Measurements from ENCODE around the gene ECM2.

The ECM2 gene

DNA sequence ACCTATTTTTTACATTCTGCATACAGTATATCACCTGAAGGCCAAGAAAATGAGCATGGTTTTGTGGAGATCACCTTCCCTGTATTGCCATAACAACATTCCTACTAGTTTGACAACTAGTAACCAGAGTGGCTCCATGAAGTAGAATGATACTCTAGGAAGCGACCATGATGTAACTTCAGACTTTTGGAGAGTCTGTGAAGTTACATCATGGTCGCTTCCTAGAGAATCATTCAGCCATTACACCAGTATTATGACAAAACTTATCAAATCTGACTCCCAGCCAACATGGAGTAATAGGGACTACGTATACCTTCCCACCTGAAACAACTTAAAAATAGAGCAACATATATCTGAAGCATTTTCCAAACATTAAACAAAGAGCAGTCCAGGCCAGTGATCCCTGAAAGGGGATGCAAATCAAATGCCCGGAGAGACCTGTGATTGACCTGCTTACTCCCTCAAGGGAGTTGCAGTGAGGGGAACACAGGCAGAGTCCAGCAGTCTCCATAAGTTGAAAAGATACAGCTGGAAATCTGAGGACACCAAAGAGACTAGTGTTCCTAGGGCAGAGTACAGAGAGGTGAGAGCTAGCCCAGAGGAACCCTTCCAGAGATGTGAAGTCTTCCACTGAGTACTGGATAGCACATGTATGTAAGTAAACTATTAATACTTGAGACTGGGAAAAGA lies 7.8 kb downstream of the ECM2 start:
- no peak for DNase-seq (ENCODE audit: low read depth in 2 of 2)

DNA sequence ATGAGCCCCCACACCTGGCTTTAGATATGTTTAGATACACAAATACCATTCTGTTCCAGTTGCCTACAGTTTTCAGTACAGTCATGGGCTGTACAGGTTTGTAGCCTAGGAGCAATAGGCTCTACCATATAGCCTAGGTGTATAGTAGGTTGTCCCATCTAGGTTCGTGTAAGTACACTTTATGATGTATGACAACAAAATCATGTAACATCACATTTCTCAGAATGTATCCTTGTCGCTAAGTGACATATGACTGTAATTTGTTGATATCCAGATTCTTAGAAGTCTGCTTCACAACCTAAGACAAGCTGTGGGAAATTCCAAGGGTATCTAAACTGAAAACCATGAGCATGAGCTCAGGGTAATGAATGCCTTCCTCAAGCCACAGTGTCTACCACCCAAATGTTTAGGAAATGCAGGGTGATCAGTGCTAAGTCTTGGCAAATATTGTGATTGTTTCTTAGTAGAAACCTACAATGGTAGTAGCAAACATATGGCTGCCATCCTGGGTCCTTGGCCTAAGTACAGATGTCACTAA lies 8.4 kb downstream of the ECM2 start:
- DNase-seq (ENCODE audit: low read depth in 2 of 2), result no peak

DNA sequence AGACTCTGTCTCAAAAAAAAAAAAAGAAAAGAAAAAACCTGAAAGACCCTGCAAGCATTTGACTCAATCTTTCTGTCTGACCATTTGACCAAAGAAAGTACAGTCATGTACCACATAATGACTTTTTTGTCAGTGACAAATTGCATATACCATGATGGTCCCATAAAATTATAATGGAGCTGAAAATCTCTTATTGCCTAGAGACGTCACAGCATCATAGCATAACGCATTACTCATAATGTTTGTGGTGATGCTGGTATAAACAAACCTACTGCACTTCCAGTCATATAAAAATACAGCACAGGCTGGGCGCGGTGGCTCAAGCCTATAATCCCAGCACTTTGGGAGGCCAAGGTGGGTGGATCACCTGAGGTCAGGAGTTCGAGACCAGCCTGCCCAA lies 10.5 kb downstream of the ECM2 start:
- no peak for DNase-seq (ENCODE audit: low read depth in 2 of 2)

DNA sequence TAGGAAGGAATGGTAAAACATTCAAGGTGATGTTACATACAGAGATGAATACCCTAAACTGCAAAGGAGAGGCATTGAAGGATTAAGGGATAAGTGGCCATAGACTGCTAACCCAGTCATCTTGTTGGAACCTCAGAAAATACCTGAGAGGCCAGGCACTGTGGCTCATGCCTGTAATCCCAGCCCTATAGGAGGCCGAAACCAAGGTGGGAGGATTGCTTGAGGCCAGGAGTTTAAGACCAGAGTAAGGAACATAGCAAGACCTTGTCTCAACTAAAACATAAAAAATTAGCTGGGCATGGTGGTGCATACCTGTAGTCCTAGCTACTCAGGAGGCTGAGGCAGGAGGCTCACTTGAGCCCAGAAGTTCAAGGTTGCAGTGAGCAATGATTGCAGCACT lies 10.9 kb downstream of the ECM2 start:
- DNase-seq (ENCODE audit: low read depth in 2 of 2), result no peak

DNA sequence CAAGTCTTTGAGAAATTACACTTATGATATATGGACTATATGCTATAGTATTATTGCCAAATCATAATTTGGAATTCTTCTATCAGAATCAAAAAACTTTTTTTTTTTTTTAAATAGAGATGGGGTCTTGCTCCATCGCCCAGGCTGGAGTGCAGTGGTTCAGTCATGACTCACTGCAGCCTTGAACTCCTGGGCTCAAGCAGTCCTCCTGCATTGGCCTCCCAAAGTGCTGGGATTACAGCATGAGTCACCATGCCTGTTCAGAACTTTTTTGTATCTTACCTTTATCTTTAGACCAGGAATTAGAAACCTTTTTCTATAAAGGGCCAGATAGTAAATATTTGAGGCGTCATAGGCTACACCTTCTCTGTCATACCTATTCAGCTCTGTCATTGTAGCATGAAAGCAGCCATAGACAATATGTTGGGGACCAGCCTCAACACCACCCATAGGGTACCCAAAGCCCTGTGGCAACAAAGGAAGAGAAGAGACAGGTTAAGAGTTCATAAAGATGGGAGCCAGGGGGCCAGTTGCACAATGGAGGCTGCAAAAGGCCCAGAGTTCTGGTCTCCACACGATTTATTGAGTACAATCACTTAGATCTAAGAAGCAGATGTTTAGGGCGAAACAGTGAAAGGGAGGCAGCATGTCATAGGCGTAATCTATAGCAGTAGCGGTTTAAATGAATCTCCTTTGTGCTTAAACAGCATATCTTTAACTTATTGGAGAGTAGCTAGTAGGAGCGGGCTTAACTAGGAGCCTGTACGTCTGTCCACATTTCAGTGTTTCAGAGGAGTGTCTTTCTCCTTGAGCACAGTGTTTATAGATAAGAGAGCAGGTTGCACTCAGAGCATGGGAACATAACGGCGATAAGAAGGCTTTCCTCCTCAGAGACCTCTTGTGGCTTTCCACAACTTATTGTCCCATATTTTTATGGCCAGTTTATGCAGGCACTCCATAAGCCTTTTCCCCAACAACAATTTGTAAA lies 12.5 kb downstream of the ECM2 start:
- no peak for DNase-seq (ENCODE audit: low read depth in 2 of 2)

DNA sequence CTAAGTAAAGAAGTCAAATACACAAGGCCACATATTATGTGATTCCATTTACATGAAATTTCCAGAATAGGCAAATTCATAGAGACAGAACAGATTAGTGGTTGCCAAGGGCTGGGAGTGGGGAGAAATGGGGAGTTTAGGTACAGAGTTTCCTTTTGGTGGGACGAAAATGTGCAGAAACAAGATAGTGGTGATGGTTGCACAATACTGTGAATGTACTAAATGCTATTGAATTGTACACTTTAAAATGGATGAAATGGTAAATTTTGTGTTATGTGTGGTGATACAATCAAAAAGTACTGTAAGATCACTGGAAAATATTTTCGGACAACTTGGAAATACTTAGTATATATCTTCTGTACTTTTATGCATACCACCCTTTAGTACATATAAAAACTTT lies 15.0 kb downstream of the ECM2 start:
- DNase-seq (ENCODE audit: low read depth in 2 of 2), result no peak

DNA sequence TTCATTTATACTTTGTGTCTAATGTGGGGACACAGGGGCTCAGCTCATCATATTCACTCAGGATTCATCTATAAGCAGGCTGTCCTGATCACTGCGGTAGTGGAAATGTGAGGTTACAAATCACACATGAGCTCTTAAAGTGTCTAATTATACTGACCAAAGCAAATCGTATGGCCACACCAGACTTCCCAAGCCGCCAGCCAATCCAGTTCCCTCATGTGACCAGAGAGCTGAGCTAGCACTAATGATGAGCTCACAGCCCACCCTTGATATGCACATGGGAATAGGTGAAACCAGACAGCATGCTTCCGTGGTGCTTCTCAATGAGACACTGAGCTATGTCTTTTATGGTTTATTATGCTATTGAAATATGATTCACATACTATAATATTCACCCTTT lies 17.6 kb downstream of the ECM2 start:
- DNase-seq (ENCODE audit: low read depth in 2 of 2), result no peak

DNA sequence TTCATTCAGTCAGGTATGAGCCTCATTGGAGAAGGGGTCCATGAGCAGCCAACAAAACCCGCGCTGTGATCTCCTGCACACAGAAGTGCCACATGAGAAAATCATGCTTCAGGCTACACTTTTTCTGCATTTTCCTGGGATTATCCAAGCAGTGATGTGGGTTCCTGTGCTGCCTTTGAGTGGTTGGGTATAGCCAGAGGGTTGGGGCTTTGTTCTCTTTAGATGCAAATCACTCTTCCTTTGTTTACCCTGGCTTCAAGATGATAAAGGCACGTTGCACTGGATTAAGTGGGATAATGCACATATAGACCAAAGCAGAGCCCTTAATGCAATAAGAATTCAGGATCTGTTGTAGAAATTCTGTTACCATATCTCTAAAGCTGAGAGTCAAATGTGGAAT lies 18.7 kb downstream of the ECM2 start:
- no peak for DNase-seq (ENCODE audit: low read depth in 2 of 2)

DNA sequence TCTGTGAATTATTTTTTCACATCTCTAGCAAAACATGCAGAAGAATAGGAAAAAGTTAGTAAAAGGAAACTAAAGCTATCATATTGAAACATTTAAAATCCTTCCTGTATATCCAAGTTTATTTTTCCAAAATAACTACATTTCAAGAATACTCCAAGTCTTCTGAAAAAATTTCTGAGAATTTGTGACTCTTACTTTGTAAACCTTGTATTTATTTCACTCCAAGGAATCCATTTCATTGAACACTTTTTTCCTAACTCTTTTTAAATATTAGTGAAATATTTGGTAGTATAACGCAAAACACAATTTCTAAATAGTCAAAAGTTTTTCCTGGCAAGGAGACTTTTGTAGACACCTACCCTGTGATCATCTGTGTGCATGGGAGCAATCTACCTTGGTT lies 19.3 kb downstream of the ECM2 start:
- no peak for DNase-seq (ENCODE audit: low read depth in 2 of 2)

DNA sequence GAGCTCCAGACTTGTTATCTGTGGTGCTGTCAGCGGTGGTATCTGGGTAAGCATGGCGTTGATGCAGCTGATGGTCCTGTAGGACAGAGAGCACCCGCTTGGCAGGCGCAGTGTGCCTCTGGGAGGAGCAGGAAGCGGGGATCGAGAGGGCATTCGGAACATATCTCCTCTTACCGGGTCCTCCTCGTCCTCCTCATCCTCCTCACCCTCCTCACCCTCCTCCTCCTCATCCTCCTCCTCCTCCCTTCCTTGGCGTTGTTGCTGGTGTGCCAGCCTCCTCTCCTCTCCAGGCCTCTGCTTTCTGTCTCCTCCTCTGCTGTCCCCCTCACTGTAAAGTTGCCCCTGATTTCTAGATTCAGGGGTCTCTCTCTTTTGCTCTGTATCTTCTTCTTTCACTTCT lies 21.2 kb downstream of the ECM2 start:
- no peak for DNase-seq (ENCODE audit: low read depth in 2 of 2)

DNA sequence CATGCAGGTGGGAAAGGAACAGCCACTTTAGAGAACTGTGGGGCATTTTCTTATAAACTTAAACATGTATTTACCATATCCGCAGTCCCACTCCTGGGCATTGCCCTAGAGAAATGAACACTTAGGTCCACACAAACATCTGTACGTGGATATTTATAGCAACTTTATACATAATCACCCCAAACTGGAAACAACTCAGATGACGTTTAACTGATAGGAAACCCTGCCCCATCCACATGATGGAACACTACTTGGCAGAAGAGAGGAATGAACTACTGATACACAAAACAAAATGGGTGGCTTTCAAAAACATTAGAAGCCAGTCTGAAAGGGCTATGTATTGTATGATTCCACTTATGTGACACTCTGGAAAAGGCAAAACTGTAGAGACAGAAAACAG lies 22.4 kb downstream of the ECM2 start:
- no peak for DNase-seq (ENCODE audit: low read depth in 2 of 2)

DNA sequence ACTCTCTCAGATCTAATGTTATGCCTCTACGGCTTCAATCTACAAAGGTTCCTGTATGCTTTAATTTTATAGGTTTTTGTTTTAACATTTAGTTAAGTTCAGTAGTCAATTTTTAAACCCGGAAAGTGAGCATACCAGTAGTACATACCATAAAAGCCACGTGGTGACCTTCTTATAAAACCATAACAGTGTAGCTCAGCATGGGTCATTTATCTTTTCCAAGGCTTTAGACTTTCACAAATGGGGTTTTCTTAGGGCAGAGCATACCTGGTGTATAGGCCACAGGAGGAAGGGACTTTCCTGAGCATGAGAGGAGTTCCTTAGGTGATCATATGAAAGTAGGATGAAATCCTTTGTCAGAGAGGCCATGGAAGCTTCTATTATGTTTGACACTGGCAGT lies 23.2 kb downstream of the ECM2 start:
- no peak for DNase-seq (ENCODE audit: low read depth in 2 of 2)

DNA sequence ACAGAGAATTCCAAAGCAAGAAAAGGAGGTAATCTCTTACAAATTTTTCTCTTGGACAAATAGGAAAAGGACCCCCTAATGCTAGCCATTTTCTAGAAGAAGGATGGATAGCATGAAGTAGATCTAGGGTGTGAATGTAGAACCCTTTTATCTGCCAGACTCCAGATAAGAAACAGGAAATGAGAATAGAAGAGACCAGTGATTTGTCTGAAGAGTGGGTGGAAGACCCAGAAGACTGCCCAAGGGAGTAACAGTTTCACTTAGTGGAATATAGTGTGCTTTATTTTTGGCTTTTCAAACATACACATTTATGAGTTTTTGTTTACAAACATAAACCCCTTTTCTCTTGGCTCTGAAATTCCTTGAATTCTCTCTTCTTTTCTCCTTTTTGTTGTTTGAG lies 25.0 kb downstream of the ECM2 start:
- no peak for DNase-seq (ENCODE audit: low read depth in 2 of 2)

DNA sequence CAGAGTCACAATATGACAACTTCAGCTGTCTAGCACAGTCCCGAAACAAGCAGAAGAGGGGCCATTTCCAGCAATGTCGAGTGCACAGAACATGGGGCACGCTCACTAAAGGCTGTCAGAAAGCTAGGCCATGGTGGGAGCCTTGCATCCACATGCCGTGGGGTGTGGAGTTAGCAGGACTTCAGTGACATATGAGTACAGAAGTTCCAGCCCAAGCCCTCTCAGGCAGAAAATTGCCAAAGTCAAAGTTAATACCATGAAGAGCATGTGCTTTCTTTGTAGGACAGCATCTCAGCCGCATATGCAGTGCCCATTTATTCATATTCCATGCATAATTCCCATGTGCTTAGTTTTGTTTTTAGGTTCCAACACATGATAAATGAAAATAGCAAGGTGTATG lies 26.7 kb downstream of the ECM2 start:
- no peak for DNase-seq (ENCODE audit: low read depth in 2 of 2)

DNA sequence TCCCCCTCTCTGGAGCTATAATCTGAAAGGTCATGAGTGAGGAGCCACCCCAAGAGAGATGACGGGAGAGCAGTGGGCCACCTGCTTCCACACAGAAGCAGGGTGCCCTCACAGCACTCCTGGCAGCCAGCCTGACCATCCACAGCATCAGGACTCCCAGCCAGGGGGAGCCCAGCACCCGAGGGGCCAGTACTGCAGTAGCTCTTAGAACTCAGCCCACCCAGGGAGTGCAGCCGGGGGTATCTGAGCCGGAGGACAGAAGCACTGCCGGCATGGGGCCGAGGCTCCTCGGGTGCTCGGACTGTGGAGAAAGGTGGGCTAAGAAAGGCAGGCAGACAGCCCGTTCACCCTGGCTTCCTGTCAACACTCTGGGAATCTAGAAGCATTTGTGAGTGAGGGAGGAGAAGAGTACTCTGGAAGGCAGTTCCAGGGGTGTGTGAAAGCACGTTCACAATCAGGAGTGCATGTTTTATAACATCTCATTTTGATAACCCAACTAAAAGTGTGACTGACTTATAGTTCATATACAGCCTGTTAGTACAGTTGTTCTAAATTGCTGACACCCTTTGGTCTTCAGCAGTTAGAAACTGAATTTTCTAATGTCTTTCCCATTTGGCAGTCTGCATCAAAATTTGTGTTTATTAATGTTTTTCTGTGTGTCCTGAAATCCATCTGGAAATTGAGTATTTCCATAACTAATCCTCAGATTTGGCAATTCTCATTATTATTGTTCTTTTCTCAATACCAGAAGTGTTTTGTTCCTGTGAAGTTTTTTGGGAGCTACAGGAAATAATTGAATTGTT lies 27.6 kb downstream of the ECM2 start:
- DNase-seq (ENCODE audit: low read depth in 2 of 2), result no peak

DNA sequence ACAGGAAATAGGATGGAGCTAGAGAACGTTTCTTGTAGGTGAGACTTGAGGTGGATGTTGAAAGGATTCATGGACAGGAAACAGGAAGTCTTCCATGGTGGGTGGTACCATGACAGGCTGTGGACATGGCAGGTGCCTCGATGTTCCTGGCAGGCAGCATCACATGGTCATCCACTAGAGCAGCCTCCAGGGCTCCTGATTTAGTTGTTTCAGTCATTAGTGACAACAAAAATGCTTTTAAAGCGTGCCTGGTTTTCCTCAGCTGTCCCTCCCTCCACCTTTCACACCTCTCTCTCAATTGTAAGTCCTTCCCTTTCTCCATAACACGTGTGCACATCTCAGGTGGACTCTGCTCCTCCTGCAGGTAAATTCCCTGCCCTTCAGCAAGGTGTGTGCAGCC lies 28.3 kb downstream of the ECM2 start:
- no peak for DNase-seq (ENCODE audit: low read depth in 2 of 2)

DNA sequence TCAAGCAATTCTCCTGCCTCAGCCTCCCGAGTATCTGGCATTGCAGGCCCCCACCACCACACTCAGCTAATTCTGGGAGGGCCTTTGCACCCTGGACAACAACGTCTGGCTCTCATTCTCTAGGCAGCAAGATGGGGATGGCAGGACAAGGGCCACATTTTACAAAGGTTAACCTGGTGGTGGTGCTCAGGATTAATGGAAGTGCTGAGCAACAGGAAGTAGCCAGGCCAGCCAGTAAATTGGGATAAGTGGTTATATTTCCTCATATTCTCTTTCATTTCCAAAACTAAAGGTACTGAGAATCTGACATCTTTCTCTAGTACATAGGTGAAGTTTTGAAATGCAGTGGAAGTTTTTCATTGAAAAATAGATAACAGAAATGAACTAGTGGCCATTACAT lies 28.8 kb downstream of the ECM2 start:
- DNase-seq (ENCODE audit: low read depth in 2 of 2), result no peak

DNA sequence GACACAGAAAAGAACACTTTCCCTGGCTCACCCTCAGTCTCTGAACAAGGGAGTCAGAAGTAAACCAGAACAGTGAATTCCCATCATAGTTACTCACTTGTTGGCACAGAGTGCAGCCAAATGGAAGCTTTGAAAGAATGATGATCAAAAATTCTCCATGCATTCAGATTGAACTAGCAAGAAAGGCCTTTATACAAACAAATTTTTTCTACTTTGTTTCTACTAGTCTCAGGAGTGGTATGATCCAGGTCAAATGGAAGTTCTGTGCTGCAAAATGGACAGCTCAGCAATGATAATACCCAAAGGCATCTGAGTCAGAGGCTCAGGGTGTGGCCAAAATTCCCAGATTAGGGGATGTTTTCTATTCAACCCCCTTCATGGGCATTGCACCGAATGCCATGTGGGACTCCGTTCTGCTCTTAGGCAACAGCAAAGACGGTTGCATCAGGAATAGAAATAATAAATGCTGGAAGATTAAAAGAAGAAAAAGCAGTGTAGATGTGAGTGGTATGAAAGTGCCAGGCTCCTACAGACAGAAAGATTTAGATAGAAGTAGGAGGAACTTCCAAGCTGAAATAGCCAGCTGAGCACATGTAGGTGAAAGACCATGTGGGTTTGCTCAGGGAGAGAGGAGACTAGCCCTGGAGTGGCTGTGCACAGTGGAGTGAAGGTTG lies 29.5 kb downstream of the ECM2 start:
- no peak for DNase-seq (ENCODE audit: low read depth in 2 of 2)

DNA sequence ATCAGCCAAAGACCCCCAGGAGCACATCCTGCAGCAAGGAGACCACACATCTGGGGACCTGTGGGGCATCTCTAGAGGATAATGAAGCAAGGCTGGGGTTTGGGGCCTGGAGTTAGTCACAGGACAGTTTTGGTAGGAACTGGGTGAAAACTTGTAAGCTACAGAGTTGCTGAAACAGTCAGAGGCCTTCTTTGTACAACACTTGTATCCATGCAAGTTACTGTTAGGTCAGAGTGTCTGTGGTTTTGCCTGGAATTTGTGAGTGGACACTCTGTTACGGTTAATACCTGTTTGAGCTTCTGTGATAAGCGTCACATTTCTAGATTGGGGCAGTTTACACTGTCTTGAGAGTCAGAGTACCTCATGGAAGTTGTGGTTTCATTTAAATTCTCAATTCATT lies 30.9 kb downstream of the ECM2 start:
- no peak for DNase-seq (ENCODE audit: low read depth in 2 of 2)

DNA sequence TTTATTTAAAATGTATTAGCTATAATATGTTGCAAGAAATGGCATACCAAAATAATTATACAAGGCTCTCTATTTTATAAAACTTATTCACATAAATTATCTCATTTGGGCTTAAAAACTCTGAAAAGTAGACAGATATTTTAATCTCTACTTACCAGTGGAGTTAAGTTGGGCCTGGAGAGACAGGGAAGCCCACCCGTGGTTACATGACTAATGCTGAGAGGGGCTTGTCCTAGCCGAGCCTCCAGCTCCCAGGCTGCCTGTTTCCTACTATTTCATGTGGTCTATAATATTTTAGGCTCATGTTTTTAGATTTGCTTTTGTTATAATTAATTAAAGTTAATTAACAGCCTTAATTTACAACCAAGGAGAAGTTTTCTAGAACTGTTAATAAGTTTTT lies 32.6 kb downstream of the ECM2 start:
- DNase-seq (ENCODE audit: low read depth in 2 of 2), result no peak

DNA sequence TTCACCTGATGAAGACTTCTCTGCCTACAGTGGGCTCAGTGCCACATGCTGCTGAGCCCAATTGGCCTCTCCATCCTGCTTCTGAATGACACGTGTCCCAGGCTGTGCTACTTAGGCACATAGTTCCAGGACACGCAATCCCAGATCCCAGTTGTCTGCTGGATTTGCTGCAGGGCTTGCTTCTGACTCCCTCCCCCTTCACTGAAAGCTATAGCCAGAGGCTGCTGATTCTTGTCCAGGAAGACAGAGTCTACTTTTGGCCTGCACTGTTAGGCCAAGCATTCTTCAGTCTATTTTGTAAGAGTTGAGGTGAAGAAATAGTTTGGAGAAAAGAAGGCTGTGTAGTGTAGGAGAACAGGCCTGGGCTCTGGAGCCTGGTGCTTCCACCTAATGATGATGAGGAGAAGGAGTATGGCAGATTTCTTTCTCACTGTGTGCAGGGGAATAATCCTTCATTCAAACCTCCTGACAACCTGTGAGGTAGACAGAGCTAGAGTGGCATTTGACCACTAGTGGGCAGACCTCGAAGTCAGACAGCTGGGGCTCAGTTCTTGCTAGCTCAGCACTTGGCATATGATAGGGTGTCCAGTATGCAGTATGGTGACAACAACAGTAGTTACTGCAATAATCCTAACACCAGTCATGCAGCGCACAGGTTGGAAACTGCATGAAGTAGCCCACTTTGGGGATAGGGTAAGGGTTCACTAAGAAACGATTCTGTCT lies 34.0 kb downstream of the ECM2 start:
- DNase-seq (ENCODE audit: low read depth in 2 of 2), result no peak
